ENCODE results near the gene ENOX1.

DNA sequence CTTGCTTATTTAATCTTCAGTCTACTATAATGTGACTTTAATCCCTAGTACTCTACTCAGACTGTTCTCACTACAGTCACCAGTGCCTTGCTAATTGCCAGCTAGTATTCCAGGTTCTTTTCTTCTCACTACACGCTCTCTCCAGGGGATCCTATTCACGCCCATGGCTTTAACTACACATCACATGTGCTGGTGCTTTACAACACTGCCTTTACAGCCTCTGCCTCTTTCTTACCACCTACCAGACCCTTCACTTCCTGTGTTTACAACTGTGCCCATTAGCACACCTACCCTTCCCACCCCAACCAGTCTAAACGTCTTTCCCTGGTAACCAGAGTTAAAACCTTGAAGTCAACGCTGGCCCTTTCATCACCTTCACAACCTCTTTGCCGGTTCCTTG lies 513.9 kb downstream of the ENOX1 start:
- TF ChIP-seq, protein P1, sequence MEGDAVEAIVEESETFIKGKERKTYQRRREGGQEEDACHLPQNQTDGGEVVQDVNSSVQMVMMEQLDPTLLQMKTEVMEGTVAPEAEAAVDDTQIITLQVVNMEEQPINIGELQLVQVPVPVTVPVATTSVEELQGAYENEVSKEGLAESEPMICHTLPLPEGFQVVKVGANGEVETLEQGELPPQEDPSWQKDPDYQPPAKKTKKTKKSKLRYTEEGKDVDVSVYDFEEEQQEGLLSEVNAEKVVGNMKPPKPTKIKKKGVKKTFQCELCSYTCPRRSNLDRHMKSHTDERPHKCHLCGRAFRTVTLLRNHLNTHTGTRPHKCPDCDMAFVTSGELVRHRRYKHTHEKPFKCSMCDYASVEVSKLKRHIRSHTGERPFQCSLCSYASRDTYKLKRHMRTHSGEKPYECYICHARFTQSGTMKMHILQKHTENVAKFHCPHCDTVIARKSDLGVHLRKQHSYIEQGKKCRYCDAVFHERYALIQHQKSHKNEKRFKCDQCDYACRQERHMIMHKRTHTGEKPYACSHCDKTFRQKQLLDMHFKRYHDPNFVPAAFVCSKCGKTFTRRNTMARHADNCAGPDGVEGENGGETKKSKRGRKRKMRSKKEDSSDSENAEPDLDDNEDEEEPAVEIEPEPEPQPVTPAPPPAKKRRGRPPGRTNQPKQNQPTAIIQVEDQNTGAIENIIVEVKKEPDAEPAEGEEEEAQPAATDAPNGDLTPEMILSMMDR (IDR thresholded peaks at IDR 0.05; ENCODE audit: extremely low read depth in 1 of 2, insufficient read depth in 1 of 2, low read depth in 1 of 2, low read length in 2 of 2) = no peak
- TF ChIP-seq POLR2A (IDR thresholded peaks at IDR 0.05; ENCODE audit: low read depth, low read length) (no peak), EZH2 (IDR thresholded peaks at IDR 0.05; ENCODE audit: borderline replicate concordance, low read depth, low read length, severe bottlenecking) (no peak), FOS (IDR thresholded peaks at IDR 0.05; ENCODE audit: borderline replicate concordance, insufficient read depth, low read length) (no peak), MYC (IDR thresholded peaks at IDR 0.05; ENCODE audit: low read depth, low read length) (no peak), POLR2AphosphoS5 (IDR thresholded peaks at IDR 0.05; ENCODE audit: insufficient read depth, low read depth, low read length) (no peak), JUN (IDR thresholded peaks at IDR 0.05; ENCODE audit: borderline replicate concordance, insufficient read depth, insufficient read length, low read depth) (no peak), GATA2 (IDR thresholded peaks at IDR 0.05; ENCODE audit: insufficient read depth, insufficient read length, low read depth, low read length) (no peak)
- TF ChIP-seq, protein P2, sequence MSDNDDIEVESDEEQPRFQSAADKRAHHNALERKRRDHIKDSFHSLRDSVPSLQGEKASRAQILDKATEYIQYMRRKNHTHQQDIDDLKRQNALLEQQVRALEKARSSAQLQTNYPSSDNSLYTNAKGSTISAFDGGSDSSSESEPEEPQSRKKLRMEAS (IDR thresholded peaks at IDR 0.05; ENCODE audit: insufficient read depth, insufficient read length) = no peak
